Activated T-cell treated with anti-CD3 and anti-CD28 coated beads for 48 hours (primary cell): ENCODE results near the gene SLC36A1.
A peak's percentile ranks its signal among the peaks of the same experiment; 100 is the strongest.
"Not testable (repeated sequence)": the region's sequence is repeated elsewhere in the genome, so short reads cannot be mapped to it uniquely, and the experiment has no call there.

ENCODE experiments used
- DNase-seq: peaks from one replicate; pipeline ENCODE4 v3.0.0-alpha.2; 2020; ENCODE audit warnings: low read depth

SLC36A1 gene

DNA sequence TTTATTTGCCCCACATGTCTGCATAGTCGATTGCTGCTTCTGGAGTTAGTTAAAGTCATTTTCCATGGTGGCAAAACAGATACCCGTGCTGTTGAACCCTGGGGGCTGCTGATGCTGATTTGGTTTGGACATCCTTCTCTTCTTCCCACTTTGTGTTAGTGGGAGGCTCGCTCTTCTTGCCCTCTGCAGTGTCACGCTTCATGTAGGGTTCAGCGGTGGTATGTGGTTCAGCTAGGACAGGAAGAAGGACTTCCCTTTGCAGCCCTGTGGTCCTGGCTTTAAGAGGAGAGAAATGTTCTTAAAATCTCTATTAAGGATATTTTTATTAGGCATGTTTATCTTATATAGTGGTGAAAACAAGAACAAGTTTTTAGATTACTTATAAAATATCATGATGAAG, 36.2 kb downstream of the SLC36A1 start:
- no peak for DNase-seq

DNA sequence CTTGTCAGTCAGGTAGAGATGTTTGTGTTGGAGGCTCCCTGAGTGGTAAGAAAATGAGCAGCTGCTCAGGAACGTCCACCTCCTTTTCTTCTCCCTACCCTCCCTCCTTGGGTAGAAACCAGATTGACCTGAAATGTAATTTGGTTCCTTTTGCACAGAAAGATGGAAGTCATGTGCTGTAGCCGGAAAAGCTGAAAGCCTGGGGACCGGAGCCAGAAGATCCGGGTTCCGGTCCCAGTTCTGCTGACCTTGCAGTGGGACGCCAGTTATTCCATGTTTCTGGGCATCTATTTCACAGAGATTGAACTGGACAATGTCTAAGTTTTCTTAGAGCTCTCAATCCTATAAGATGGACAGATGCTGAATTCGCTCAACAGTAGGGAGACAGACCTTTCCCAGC, 40.1 kb downstream of the SLC36A1 start:
- DNase-seq, result no peak

DNA sequence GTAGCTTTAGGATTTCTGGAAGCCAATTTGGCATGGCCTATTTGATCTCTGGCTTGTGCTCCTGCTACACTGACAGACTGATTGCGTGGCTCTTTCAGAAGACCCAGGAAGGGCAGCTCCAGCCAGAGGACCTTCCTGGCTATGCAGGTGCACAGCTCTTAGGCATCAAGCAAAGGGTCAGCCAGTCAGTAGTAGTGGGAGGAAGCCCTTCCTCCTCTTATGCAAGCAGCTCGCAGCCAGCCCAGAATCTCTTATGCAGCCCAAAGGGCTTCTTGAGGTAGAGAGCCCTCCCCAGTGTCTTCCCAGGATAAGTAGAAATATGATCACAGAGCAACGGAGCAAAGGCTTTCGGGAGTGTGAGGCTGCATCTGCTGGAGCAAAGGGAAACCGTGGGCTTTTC, 43.2 kb downstream of the SLC36A1 start:
- DNase-seq, result no peak

DNA sequence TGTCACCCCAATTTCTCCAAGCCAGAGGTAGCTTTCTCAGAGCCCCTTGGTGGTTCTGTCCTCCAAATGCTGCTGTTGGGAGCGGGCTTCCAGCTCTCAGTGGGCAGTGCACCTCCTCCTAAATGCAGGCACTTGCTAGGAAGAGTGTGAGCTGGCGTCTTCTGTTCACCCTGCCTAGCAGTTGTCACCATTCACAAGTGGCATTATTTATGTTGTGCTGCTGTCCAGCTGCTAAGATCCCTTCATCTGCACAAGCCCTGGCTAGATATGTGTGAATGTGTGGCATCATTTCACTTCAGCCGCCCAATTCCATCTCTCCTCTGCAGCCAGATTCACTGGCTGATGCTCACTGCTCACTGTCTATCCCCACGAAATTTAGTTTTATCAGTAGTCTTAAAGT, 43.7 kb downstream of the SLC36A1 start:
- DNase-seq, result no peak

DNA sequence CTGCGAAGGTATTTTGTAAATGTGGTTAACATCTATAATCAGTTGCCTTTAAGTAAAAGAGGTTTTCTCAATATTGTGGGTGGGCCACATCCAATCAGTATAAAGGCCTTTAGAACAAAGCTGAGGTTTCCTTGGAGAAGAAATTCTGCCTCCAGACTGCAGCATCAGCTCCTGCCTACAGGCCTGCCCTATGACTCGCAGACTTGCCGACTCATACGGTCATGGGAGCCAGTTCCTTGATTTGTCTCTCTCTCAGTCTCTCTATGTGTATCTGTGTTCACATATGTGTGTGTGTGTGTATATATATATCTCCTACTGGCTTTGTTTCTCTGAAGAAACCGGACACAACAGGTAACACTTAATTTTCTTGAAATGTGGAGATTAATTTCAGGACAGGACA, 45.3 kb downstream of the SLC36A1 start:
- DNase-seq, result no peak

DNA sequence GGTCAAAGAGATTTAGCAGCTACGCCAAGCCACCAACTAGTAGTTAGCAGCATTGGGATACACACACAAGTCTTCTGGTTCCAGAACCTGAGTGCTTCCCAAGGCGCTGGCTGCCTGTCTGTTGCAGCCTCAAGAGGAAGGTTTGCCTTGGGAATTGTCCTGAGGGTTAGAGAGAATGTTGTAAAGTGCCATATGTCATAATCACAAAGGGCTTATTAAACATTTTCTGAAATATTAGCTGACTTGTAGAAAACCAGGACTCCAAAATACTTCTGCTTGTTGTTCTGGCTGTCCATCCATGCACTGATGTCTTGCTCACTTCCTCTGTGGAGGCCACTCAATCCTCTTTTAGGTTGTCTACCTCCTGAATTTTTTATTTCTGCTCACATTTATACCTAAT, 46.3 kb downstream of the SLC36A1 start:
- DNase-seq, result no peak

DNA sequence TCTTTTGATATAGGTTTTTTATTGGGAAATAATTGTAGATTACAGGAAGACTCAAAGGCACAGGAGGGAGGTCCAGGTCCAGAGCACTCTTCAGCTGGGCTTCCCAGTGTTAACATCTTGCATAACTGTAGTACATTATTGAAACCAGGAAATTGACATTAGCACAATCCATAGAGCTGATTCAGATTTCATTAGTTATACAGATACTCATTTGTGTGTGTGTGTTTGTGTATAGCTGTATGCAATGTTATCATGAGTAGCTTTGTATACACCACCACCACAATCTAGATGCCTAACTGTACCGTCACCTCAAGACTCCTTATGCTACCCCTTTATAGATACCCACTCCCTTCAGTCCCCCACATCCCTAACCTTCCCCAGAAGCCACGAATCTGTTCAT, 47.9 kb downstream of the SLC36A1 start:
- no peak for DNase-seq

DNA sequence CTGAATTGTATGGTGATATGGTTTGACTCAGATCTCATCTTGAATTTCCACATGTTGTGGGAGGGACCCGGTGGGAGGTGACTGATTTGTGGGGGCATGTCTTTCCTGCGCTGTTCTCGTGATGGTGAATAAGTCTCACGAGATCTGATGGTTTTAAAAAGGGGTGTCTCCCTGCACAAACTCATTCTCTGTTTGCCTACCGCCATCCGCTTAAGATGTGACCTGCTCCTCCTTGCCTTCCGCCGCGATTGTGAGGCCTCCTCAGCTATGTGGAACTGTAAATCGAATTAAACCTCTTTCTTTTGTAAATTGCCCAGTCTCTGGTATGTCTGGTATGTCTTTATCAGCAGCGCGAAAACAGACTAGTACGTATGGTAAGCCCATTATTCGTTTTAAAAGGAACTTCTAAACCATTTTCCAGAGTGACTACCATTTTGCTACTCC, 48.7 kb downstream of the SLC36A1 start:
- DNase-seq, result no peak

DNA sequence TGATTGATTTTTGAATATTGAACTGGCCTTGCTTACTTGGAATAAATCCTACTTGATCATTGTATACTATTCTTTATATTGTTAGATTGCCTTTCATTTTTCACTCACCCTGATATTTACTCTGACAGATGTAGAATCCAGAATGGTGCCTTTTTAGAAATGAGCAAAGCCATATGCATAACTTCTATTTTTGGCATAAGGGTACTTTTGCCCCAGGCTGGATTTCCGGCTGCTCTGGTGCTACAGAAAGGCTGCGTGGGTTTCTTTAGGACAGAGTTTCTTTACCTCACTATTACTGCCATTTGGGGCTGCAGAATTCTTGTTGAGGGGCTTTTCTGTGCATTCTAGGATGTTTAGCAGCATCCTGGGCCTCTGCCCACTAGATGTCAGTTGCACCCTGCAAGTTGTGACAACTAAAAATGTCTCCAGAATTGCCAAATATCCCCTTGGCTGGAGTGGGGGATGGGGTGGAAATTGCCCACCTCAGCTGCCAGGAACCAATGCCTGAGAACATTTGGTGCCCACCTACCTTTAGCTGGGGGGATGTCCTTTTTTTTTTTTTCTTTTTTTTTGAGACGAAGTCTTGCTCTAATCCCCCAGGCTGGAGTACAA, 50.1 kb downstream of the SLC36A1 start:
- DNase-seq, result no peak

DNA sequence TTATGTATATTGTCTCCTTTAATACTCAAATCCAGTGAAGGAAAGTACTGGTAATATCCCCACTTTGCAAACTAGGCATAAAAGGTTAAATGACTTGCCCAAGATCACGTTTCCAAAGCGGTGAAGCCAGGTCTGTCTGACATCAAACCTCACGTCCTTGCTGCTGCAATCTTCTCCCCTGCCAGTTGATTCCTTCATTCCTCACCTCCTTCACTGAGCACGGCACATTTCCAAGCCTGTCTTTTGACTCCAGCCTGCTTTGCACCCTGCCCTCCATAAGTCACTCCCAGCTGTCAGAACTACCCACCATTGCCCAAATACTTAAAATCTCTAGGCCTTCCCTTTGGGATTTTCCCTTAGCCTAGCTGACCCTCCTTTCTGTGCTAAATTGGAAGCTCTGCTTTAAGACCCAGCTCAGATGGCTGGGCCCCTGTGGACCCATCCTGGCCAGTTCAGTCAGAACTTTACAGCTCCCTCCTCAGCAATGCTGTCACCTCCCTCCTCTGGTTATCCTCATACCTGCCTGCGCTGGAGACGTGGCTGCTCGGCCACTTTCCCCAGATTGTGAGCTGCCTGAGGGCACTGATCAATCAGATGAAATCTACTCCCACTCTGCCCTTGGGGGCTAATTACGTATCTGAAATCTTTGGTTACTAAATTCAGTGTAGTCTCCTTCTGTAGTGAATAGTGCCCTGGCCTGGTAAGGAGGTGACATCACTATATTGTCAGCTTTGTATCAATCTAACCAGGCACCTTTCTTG, 51.2 kb downstream of the SLC36A1 start:
- no peak for DNase-seq

DNA sequence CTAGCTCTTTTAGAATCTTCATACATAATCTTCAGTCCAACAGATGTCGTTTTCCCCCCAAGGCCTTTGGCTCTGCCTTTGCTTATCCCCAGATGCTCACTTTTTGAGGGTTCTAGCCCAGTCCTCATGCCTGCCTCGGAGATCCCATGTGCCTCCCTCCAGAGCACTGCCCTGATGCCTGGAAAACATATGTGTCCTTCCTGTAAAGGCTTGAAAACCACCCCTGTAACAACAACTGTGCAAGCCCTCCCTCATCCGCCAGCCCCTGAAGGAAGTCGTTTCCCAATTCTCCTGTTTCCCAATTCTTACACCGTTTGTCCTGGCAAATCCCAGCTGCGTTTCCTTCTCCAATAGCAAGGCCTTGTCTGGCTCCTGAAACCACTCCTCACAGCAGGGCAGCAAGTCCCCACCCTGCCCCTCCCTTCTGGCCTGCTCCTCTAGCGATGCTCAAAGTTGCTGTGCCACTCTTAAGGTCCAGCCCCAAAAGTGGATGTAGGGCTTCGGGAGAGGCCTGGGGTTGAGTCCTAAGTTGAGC, 52.2 kb downstream of the SLC36A1 start:
- no peak for DNase-seq

DNA sequence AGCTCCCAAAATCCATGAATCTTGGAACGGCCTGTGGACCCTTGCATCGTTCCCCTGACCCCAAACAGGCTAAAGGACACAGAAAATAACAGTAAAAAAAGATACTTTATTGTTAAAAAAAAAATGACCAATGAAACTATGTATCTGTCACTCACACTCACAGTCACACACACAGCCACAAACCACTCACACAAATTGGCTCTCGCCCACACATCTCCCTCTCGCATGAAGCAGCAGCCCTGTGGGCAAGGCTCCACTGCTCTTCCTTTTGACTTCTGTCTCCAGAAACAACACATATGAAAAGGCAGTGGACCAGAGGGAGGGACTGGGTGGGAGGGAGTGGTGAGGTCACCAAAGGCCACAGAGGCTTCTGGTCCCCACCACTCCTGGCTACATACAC, 56.6 kb downstream of the SLC36A1 start:
- no peak for DNase-seq

DNA sequence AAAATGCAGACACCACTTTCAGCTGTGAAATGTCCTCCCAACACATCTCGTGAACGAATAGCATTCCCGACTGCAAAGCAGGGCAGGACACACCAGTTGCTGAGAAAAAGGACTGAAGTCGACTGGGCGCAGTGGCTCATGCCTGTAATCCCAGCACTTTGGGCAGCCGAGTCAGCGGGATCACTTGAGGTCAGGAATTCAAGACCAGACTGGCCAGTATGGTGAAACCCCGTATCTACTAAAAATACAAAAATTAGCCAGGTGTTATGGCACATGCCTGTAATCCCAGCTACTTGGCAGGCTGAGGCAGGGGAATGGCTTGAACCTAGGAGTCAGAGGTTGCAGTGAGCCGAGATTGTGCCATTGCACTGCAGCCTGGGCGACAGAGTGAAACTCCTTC, 60.9 kb downstream of the SLC36A1 start:
- DNase-seq, result not testable (repeated sequence)

DNA sequence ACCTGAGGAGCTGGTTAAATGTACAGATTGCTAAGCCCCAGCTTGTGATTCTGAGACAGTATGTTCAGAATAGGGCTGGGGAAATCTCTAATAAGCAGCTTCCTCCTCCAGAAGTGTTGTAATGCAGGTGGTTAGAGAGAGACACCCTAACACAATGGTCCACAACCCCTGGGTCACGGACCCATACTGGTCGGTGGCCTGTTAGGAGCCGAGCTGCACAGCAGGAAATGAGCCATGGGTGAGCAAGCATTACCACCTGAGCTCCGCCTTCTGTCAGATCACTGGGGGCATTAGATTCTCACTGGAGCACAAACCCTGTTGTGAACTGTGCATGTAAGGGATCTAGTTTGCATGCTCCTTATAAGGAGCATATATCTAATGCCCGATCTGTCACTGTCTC, 61.8 kb downstream of the SLC36A1 start:
- DNase-seq, result no peak

DNA sequence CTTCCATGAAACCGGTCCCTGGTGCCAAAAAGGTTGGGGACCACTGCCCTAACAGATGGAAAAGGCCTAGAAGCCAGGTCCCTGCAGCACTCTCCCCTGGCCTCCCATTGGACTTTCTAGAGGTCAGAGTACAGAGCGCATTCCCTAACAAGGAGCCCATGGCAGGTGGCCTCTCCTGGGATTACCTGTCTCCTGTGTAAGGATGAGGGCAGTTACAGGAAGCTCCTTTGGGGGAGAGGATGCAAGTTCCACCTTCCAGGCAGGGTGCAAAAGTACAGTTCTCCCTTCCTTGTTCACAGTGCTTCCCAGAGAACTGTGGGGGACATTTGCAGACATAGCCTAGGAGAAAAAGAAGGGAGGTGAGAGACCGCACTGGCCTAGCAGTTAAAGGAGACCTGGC, 62.4 kb downstream of the SLC36A1 start:
- DNase-seq, result no peak

DNA sequence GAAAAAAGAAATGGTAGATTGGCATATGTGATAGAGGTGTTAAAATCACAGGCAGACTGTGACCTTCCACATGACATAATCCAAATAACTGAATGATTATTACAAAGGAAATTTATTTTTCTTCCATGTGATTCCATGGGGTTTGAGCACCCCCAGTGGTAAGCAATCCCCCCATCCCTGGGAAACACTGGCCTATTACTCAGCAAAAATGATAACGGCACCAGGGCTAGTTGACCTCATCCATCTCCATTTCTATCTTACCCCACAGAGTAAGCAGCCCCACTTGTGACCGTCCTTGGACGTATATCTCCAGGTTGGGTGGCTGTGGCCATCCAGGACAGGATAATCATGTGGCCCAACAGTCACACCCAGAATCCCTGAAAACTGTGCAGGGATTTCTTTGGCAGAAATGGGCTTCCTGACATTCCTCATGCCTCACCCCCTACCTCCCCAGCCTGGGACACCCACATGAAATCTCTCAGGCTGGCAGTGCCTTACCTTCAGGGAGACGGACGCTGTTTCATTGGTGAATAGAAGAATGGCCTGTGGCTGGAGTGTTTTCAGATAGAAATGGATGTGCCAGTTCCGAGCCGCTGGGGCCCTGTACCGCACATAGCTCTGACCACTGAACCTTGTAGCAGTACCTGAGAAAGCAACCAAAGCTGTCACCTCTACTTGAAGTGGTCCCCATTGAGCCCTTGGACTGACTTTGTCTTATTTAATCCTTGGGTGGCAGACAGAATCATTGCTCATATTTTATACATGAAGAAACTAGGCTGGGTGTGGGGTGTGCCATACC, 69.9 kb downstream of the SLC36A1 start:
- DNase-seq, result no peak

DNA sequence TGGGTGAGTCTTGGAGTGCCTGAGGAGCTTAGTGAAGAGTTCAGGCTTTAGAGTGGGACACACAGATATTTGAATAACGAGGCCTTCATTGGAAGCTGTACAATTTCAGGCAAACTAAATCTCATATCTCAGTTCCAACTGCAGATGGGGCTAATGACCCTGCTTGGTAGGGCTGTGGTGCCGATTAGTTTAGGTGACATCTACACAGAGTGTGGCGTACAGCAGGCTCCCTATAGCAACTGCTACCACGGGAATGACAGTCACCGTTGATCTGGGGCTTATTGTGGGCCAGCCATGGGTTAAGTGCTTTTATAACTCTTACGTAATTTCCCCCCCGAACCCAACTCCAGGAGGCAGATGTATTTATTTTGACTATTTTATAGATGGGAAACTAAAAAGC, 72.9 kb downstream of the SLC36A1 start:
- no peak for DNase-seq

DNA sequence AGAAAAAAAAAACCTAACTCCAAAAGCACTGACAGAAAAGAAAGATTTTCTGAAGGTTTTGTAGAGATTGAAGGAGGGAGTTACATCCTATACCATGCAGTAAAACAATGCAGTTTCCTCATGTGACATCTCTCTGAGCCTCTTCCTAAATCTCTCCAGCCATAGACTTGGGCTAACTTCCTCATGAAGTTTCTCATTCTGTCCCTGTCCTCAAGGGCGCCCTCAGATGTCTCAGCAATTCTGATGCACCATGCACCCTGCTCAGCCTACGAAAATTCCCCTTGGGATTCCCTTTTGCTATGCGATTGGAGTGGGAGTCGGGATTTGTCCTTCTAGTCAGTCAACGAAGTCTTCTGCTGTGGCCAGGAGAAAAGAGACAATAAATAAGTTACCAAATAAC, 74.8 kb downstream of the SLC36A1 start:
- DNase-seq, result no peak

DNA sequence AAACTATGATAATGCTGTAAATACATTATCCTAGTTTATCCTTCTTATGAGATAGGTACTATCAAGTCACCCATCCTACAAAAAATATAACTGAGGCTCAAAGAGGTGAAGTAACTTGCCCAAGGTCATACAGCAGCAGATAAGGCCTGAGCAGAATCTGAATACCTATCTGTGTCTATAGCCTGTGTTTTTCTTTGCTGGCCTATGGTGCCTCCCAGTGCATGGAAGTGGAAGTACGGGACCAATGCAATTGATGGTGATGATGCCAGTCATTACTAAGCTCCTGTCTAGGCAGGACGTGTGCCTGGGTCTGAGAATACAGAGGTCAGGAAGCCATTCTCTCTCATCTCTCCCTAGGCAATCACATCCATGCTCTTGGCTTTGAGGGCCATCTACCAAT, 75.9 kb downstream of the SLC36A1 start:
- peak; percentile 22 for DNase-seq

DNA sequence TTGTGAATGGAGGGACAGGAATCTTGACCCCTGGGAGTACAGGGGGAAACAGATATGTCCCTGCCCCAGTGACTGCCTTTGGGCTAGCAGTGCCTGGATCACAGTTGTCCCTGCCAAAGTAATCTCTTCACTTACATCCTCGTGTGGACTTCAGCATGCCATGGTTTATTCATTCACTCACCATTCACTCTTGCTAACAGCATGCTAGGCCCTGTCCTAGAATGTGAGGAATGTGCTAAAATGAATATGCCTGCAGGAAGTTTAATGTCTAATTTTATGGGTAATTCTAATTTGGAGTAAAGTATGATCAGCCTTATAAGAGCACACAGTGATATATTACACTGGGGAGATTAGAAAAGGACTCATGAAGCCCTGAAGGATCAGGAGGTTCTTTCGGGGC, 80.8 kb downstream of the SLC36A1 start:
- no peak for DNase-seq

DNA sequence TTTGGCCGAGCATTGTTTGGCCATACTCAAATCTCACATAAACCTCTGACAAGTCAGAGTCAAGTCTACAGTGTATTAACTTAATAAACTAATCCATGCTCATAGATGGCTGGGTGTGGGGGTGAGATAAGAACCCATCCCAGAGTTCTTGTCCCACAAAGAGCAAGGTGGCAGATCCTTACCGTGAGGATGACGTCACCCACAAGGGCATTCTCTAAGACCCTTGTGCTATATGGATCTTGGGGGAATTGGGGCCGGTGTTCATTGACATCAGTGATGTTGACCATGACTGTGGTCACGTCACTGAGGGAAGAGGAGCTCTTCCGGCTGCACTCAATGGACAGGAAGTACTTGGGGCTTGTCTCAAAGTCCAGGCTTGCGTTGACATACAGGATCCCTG, 81.6 kb downstream of the SLC36A1 start:
- DNase-seq, result no peak

DNA sequence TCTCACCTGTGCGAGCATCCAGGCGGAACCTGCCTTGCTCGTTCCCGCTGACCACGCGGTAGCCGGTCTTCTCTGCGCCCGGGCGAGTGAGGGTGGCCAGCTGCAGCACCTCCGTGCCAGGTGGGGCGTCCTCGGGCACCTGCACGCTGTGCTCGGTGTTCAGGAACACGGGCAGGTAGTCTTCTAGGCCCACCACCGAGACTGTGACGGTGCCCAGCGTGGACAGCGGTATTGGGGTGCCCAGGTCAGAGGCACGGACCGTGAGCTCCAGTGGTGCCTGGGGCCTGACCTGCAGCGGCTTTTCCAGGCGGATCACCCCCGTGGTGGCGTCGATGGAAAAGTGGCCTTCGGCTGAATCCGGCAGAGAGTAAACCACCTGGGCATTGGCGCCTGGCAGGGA, 84.2 kb downstream of the SLC36A1 start:
- DNase-seq, result no peak

DNA sequence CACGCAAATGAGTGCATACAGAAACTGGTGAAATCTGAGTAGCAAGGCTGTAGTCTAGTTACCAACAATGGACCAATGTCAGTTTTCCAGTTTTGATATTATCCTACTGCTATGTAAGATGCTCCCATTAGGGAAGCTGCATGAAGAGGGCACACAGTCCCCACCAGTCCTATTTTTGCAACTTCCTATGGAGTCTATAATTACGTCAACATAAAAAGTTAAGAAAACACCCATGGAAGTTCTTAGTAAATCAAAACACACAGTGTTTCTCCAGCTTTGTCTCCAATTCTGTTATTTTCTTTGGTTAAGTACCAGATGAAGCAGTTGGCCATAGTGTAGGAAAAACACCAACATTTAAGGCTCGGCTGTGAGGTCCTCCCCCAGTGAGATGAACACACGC, 85.0 kb downstream of the SLC36A1 start:
- no peak for DNase-seq
